ENCODE measurements around the gene KLHL10. TPM values are rescaled to one million over a fixed set of nuclear protein-coding genes. Genes with fewer than 3 reads are reported as not detected.

KLHL10 gene
- total RNA-seq, 2 donors from 2014 or later: 0.15 TPM; not detected in 1

- Mint-ChIP-seq H3K4me1 (peaks cover 10% of the 10 kb centered on the region), H3K4me3 (no peak overlapping the region), H3K9me3 (no peaks in the 10 kb centered on the region), H3K27ac (no peak overlapping the region), H3K36me3 (ENCODE audit: low read depth) (peaks cover 18% of the 10 kb centered on the region), H3K27me3 (ENCODE audit: insufficient read depth) (no peaks in the 10 kb centered on the region)
- no peak for DNase-seq
- no peak overlapping the region for H3K9ac ChIP-seq (ENCODE audit: extremely low read depth, low read length, poor library complexity, severe bottlenecking)
- H3K9me3 ChIP-seq (ENCODE audit: control insufficient read depth, low read length): no peaks in the 10 kb centered on the region
- H3K4me1 ChIP-seq (ENCODE audit: control insufficient read depth, insufficient read depth, low read length): no peaks in the 10 kb centered on the region
- H3K27ac ChIP-seq (ENCODE audit: low read depth, low read length): no peak overlapping the region
- H3K4me3 ChIP-seq (ENCODE audit: low read length): no peak overlapping the region
- 96% methylated on average over 7 to 20 of the region's 20 CpGs for WGBS, 2 experiments (ENCODE audit: insufficient coverage in 1 of 2, insufficient read length in 1 of 2)
- no peaks in the 10 kb centered on the region for H3K27me3 ChIP-seq (ENCODE audit: control insufficient read depth, insufficient read depth, low read length, poor library complexity, severe bottlenecking)
- peaks cover 26% of the 10 kb centered on the region for H3K36me3 ChIP-seq (ENCODE audit: control insufficient read depth, insufficient read depth, low read length)
- no peak for TF ChIP-seq CTCF (conservative IDR thresholded peaks at IDR 0.05)
These were observed 19.6 kb upstream of the KLHL10 start for GRCh38 chr17:41818024-41818423.

- Mint-ChIP-seq H3K4me1 (peaks cover 9% of the 10 kb centered on the region), H3K9me3 (no peaks in the 10 kb centered on the region), H3K27ac (no peak overlapping the region), H3K36me3 (ENCODE audit: low read depth) (peaks cover 31% of the 10 kb centered on the region), H3K4me3 (no peak overlapping the region), H3K27me3 (ENCODE audit: insufficient read depth) (no peaks in the 10 kb centered on the region)
- H3K27ac ChIP-seq (ENCODE audit: low read depth, low read length): no peak overlapping the region
- no peaks in the 10 kb centered on the region for H3K4me1 ChIP-seq (ENCODE audit: control insufficient read depth, insufficient read depth, low read length)
- H3K36me3 ChIP-seq (ENCODE audit: control insufficient read depth, insufficient read depth, low read length): peaks cover 29% of the 10 kb centered on the region
- H3K9me3 ChIP-seq (ENCODE audit: control insufficient read depth, low read length): no peaks in the 10 kb centered on the region
- no peak overlapping the region for H3K9ac ChIP-seq (ENCODE audit: extremely low read depth, low read length, poor library complexity, severe bottlenecking)
- no peaks in the 10 kb centered on the region for H3K27me3 ChIP-seq (ENCODE audit: control insufficient read depth, insufficient read depth, low read length, poor library complexity, severe bottlenecking)
- DNase-seq: no peak
- WGBS, 2 experiments (ENCODE audit: insufficient coverage in 1 of 2, insufficient read length in 1 of 2): 93% methylated on average over 10 to 14 of the region's 14 CpGs
- no peak overlapping the region for H3K4me3 ChIP-seq (ENCODE audit: low read length)
- no peak for TF ChIP-seq CTCF (conservative IDR thresholded peaks at IDR 0.05)
These were observed 15.8 kb upstream of the KLHL10 start for GRCh38 chr17:41821776-41822175.

- H3K27ac Mint-ChIP-seq: no peak overlapping the region
- H3K4me1 ChIP-seq (ENCODE audit: control insufficient read depth, insufficient read depth, low read length): no peaks in the 10 kb centered on the region
- H3K27me3 ChIP-seq (ENCODE audit: control insufficient read depth, insufficient read depth, low read length, poor library complexity, severe bottlenecking): no peaks in the 10 kb centered on the region
- H3K4me3 ChIP-seq (ENCODE audit: low read length): no peak overlapping the region
- DNase-seq: no peak
- WGBS, 2 experiments (ENCODE audit: insufficient coverage in 1 of 2, insufficient read length in 1 of 2): 97 to 100% methylated on average over 11 of the region's 12 CpGs
- no peaks in the 10 kb centered on the region for H3K27me3 Mint-ChIP-seq (ENCODE audit: insufficient read depth)
- peaks cover 9% of the 10 kb centered on the region for H3K4me1 Mint-ChIP-seq
- no peaks in the 10 kb centered on the region for H3K9me3 ChIP-seq (ENCODE audit: control insufficient read depth, low read length)
- no peak overlapping the region for H3K27ac ChIP-seq (ENCODE audit: low read depth, low read length)
- no peaks in the 10 kb centered on the region for H3K9me3 Mint-ChIP-seq
- no peak overlapping the region for H3K4me3 Mint-ChIP-seq
- TF ChIP-seq CTCF (conservative IDR thresholded peaks at IDR 0.05): no peak
- H3K36me3 ChIP-seq (ENCODE audit: control insufficient read depth, insufficient read depth, low read length): peaks cover 26% of the 10 kb centered on the region
- peaks cover 30% of the 10 kb centered on the region for H3K36me3 Mint-ChIP-seq (ENCODE audit: low read depth)
- no peak overlapping the region for H3K9ac ChIP-seq (ENCODE audit: extremely low read depth, low read length, poor library complexity, severe bottlenecking)
These were observed 15.1 kb upstream of the KLHL10 start for GRCh38 chr17:41822216-41823140.

All from endodermal cell (in vitro differentiated cells).